HUES48 (cell line): ENCODE results near the gene MYO3A.
A peak's percentile ranks its signal among the peaks of the same experiment; 100 is the strongest.

Experiments used
- H3K27ac ChIP-seq: one replicate; pipeline ENCODE4 v1.7.0; 2013; ENCODE audit warnings: low read depth, low read length, inconsistent platforms
- H3K27me3 ChIP-seq: 2 replicates; pipeline ENCODE4 v1.6.1; 2013; ENCODE audit warnings: mild to moderate bottlenecking, low read length; ENCODE audit not compliant: control insufficient read depth, insufficient read depth
- H3K36me3 ChIP-seq: 2 replicates; pipeline ENCODE4 v1.6.1; 2013; ENCODE audit warnings: low read length; ENCODE audit not compliant: control insufficient read depth, insufficient read depth
- H3K4me1 ChIP-seq: 2 replicates; pipeline ENCODE4 v1.6.1; 2013; ENCODE audit warnings: mild to moderate bottlenecking, low read length; ENCODE audit not compliant: control insufficient read depth, insufficient read depth
- H3K4me3 ChIP-seq: 2 replicates; pipeline ENCODE4 v1.5.1; 2013; ENCODE audit warnings: mild to moderate bottlenecking, low read depth, low read length
- H3K9ac ChIP-seq: 2 replicates; pipeline ENCODE4 v1.6.1; 2013; ENCODE audit warnings: mild to moderate bottlenecking, low read depth, low read length, moderate library complexity
- H3K9me3 ChIP-seq: 2 replicates; pipeline ENCODE4 v1.6.1; 2013; ENCODE audit warnings: low read length; ENCODE audit not compliant: control insufficient read depth, insufficient read depth

Gene MYO3A

DNA sequence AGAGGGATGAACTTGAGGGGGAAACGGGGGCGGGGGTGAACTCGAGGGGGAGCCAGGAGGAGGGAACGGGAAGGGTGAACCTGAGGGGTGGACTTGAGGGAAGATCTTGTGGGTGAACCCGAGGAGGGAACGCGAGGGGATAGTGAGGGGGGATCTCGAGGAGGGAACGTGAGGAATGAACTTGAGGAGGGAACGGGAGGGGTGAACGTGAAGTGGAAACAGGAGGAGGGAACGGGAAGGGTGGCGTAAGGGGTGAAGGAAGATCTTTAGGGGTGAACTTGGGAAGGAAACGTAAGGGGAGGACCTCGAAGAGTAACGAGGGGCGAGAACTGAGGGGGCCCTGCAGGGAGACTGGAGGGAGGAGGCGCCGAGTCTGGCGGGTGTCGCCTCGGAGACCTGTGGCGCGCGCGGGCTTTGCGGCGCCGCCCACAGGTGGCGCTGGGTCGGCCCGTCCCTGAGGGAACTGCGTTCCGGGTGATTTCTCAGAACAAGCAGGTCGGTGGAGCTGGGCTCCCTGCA lies 651 bp downstream of the MYO3A start:
- peaks cover 16% of the 10 kb centered on the region for H3K27me3 ChIP-seq
- H3K4me3 ChIP-seq, result peak overlapping the region; percentile 70
- no peaks in the 10 kb centered on the region for H3K36me3 ChIP-seq
- no peaks in the 10 kb centered on the region for H3K9me3 ChIP-seq
- peak overlapping the region; percentile 66; the same call in 1 of the 2 replicates for H3K9ac ChIP-seq
- no peak overlapping the region for H3K27ac ChIP-seq
- H3K4me1 ChIP-seq, result peaks cover 12% of the 10 kb centered on the region

DNA sequence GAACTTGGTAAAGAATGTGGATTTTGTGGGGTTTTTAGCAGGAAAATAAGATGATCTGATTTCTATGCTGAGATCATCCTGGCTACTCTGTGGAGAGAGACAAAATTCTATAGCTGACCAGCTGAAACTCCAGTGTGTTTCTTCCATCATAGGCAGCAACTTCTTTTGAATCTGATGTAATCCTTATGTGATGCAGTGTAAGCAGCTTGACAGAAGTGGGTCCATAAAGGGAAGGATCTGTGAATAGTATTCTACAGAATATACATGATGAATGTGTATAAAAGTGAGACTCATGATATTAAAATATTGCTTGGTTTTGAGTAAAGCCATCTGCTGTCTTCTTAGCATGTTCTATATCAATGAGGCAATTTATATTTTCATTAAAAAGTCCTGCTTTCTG lies 4.4 kb downstream of the MYO3A start:
- Histone ChIP-seq H3K36me3 (no peaks in the 10 kb centered on the region), H3K27me3 (peaks cover 13% of the 10 kb centered on the region), H3K4me3 (no peak overlapping the region), H3K9ac (no peak overlapping the region), H3K9me3 (no peaks in the 10 kb centered on the region), H3K4me1 (peaks cover 11% of the 10 kb centered on the region), H3K27ac (no peak overlapping the region)

DNA sequence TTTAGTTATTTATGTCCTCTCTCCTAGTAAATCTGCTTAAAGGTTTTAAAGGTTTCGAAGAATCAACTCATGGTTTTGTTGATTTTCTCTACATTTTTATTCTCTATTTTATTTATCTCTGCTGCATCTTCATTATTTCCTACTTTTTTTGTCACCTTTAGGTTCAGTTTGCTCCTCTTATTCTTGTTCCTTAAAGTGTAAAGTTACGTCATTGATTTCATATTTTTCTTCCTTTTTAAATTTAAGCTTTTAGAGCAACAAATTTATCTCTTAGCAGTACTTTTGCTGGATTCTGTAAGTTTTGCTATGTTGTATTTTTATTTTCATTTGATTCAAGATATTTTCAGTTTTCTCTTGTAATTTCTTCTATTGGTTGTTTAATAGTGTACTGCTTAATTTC lies 10.7 kb downstream of the MYO3A start:
- H3K36me3 ChIP-seq, result no peaks in the 10 kb centered on the region
- H3K4me1 ChIP-seq, result no peaks in the 10 kb centered on the region
- H3K9ac ChIP-seq, result no peak overlapping the region
- no peaks in the 10 kb centered on the region for H3K27me3 ChIP-seq
- H3K9me3 ChIP-seq, result no peaks in the 10 kb centered on the region
- no peak overlapping the region for H3K27ac ChIP-seq
- H3K4me3 ChIP-seq, result no peak overlapping the region

DNA sequence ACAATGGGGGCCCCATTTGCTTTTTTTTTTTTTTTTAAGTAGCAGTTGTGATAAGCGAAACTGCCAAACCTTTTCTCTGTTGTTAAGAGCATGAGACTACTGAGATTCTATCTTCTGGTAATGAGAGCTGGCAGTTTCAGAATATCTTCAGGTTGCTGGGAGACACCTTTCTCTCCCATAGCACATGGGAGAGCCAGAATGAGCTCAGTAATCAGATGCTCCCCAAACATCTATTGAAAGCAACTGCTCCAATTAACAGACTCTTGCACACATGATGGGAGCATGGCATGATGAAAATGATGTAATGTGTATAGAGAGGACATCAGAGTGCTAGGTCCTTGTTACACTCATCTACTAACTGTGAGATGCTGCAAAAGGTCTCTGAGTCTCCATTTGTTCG lies 18.8 kb downstream of the MYO3A start:
- no peak overlapping the region for H3K9ac ChIP-seq
- no peaks in the 10 kb centered on the region for H3K9me3 ChIP-seq
- H3K27me3 ChIP-seq, result no peaks in the 10 kb centered on the region
- no peak overlapping the region for H3K4me3 ChIP-seq
- H3K4me1 ChIP-seq, result no peaks in the 10 kb centered on the region
- H3K36me3 ChIP-seq, result no peaks in the 10 kb centered on the region
- H3K27ac ChIP-seq, result no peak overlapping the region

DNA sequence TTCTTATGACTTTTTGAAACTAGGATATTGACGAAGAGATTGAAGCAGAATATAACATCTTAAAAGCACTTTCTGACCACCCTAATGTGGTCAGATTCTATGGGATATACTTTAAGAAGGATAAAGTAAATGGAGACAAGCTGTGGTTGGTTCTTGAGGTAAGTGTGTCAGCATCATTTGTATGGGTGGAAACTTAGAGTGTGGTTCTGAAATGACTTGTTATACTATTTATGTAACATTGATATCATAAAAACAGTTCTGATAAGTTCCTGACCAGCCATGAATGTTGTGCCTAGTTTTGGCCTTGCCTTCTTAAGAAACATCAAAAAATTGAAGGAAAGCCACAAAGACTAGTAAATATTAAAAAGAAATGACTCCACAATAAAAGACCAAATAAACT lies 20.8 kb downstream of the MYO3A start:
- H3K27ac ChIP-seq, result no peak overlapping the region
- no peaks in the 10 kb centered on the region for H3K27me3 ChIP-seq
- no peaks in the 10 kb centered on the region for H3K36me3 ChIP-seq
- H3K9me3 ChIP-seq, result no peaks in the 10 kb centered on the region
- no peak overlapping the region for H3K9ac ChIP-seq
- H3K4me1 ChIP-seq, result no peaks in the 10 kb centered on the region
- H3K4me3 ChIP-seq, result no peak overlapping the region

DNA sequence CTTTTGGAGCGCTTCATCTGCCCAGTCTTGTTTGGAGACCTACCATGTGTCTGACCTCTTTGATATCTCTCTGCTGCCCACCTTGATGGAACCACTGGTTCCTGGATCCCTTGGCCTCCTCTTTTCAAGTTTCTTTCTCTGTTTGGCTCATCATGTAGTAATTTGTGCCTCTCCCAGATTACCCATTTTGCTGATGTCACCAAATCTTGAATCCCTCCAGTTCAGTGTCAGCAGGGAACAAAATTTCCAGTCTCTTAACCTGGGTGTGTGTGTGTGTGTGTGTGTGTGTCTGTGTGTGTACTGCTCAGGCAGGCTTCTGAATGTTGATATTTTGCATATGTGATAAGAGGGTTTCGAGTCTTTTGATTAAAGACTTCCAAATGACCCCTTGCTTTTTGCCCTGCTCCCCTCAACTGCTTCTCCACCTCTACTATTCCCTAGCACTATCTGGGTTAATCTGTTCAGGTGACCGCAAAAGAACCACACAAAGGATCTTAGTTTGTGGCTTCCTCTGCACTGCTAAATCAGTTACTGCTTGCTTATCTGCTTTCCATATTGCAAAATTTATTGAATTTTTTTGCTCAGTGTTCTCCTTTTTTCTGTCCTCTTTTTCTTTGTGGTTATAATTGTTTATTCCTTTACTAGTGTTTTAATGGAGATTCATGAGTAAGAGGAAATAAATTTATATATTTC lies 25.7 kb downstream of the MYO3A start:
- Histone ChIP-seq H3K36me3 (no peaks in the 10 kb centered on the region), H3K4me3 (no peak overlapping the region), H3K27me3 (no peaks in the 10 kb centered on the region), H3K27ac (no peak overlapping the region), H3K9ac (no peak overlapping the region), H3K4me1 (no peaks in the 10 kb centered on the region), H3K9me3 (no peaks in the 10 kb centered on the region)

DNA sequence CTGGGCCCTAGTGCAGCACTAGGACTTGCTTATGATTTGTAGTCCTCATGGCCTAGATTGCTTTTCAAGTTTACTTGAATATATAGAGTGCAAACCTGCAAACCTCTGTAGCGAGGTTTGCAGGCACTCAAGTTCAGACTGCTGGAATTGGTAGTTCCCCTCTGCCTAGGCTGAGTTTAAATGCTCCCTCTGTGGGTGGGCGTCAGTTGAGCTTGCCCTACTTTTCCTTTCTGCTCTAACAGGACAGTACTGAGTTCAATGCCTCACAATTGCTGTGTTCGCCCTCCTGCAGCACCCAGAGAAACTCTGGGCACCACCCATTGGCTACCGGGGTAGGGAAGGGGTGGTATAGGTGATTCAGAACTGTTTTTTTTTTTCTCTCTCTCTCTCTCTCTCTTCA lies 31.6 kb downstream of the MYO3A start:
- H3K27ac ChIP-seq, result no peak overlapping the region
- no peaks in the 10 kb centered on the region for H3K9me3 ChIP-seq
- no peaks in the 10 kb centered on the region for H3K36me3 ChIP-seq
- no peak overlapping the region for H3K4me3 ChIP-seq
- H3K4me1 ChIP-seq, result 0 out of 2 replicates have a peak, but pooled peaks cover 3% of the 10 kb centered on the region
- no peaks in the 10 kb centered on the region for H3K27me3 ChIP-seq
- no peak overlapping the region for H3K9ac ChIP-seq

DNA sequence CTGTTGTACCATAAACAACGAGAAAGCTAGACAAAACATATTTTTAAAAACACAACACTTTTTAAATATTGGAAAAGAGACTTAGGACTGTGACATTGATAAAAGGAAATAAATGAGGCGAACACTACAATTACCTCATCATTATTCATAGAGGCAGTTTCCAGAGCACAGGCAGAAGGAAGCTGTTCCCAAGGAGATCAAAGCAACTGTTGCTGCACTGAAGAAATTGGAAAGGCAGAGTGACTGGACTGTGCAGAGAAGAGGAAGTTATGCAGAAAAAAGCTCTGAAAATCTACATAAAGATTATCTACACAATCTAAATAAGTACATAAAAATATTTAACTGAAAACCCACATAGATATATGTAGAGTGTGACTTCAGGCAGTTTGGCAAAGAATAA lies 32.8 kb downstream of the MYO3A start:
- H3K9me3 ChIP-seq, result no peaks in the 10 kb centered on the region
- no peaks in the 10 kb centered on the region for H3K36me3 ChIP-seq
- H3K27ac ChIP-seq, result no peak overlapping the region
- no peak overlapping the region for H3K4me3 ChIP-seq
- 0 out of 2 replicates have a peak, but pooled peaks cover 3% of the 10 kb centered on the region for H3K4me1 ChIP-seq
- H3K9ac ChIP-seq, result no peak overlapping the region
- H3K27me3 ChIP-seq, result no peaks in the 10 kb centered on the region

DNA sequence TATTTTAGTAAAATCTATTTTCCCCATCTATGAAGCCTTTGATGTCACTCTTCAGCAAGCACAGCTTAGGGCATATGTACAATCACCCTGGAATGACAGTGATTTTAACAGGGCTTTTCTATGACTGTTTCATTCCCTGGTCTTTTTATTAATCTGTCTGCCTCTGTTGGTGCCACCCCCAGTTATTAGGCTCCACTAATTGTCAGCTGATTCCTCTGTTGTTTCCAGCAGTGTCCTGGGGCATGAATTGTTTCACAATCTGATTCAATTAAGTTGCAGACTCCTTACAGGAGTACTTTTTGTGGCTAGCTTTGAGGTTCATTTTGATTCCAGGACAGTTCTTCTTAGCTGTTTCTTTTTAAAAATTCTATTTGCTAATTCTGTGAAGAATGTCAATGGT lies 38.6 kb downstream of the MYO3A start:
- Histone ChIP-seq H3K9me3 (no peaks in the 10 kb centered on the region), H3K36me3 (no peaks in the 10 kb centered on the region), H3K27ac (no peak overlapping the region), H3K4me3 (no peak overlapping the region), H3K27me3 (no peaks in the 10 kb centered on the region), H3K9ac (no peak overlapping the region), H3K4me1 (0 out of 2 replicates have a peak, but pooled peaks cover 3% of the 10 kb centered on the region)

DNA sequence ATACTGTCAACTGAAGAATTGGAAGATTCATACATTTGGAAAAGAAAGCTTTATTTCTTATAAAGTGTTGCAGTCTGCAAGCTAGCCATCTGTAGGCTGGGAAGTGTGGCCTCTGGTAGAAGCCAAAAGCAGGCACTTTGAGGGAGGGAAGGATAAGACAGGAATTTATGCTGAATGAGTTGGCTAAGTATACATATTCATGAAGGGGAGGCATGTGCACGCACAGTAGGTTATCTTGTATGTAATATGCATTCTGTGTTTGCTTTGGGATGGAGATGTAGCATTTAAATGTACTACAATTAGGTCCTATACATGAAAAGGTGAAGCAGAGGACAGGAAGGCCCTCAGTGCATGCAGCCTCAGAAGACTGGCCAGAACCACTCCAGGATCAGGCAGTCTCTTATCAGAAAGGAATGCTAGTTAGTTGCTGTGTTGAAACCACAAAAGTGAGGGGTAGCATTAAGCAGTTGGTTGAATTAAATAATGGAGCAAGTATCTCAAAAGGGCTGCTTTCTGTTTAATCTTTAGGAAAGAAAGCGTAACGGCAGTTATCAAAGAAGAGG lies 40.9 kb downstream of the MYO3A start:
- H3K4me1 ChIP-seq, result 0 out of 2 replicates have a peak, but pooled peaks cover 3% of the 10 kb centered on the region

DNA sequence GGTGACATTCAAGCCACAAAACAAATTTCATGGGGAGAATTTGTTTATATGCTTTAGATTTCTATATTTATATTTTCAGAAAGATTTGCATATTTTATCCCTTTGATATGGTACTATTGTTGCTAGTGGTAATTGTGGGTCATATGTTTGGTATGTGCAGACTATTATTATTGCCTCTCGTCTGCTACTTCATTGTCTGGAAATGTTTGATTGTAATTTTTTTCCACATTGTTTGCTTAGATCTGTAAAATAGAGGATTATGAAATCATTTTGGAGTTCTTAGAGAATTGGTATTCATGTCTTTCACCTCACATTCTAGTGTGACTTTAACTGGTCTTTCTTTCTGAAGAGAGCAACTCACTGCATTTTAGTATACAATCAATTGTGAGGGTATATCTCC lies 44.7 kb downstream of the MYO3A start:
- Histone ChIP-seq H3K4me3 (no peak overlapping the region), H3K4me1 (no peaks in the 10 kb centered on the region), H3K9me3 (peaks cover 7% of the 10 kb centered on the region; the same call in 1 of the 2 replicates), H3K9ac (no peak overlapping the region), H3K27ac (no peak overlapping the region), H3K27me3 (no peaks in the 10 kb centered on the region), H3K36me3 (no peaks in the 10 kb centered on the region)

More for the DNA sequence above, 40.9 kb downstream of the MYO3A start:
- Histone ChIP-seq H3K4me3 (no peak overlapping the region), H3K36me3 (no peaks in the 10 kb centered on the region), H3K9ac (no peak overlapping the region), H3K27me3 (no peaks in the 10 kb centered on the region), H3K27ac (no peak overlapping the region), H3K9me3 (no peaks in the 10 kb centered on the region)
